Measurements from ENCODE around the gene SLC25A45.

GRCh38 chr11:65381716-65382032 is 772 bp downstream of the SLC25A45 start:
- TF ChIP-seq CTCF (IDR thresholded peaks at IDR 0.05): no peak
- no peak for TF ChIP-seq POLR2A (IDR thresholded peaks at IDR 0.05)
- no peak for TF ChIP-seq EP300 (IDR thresholded peaks at IDR 0.05)
